CD4-positive, alpha-beta T cell treated with Interleukin-4 for 4 hours (primary cell): Measurements from ENCODE around the gene ZSWIM1.

ENCODE experiments used
- DNase-seq: peaks from one replicate; pipeline ENCODE4 v3.0.0-alpha.2; 2020

The ZSWIM1 gene

GRCh38 chr20:45933266-45934045, 52.4 kb downstream of the ZSWIM1 start:
- peak; percentile 65 for DNase-seq

- no peak for DNase-seq
These were observed 53.1 kb downstream of the ZSWIM1 start for GRCh38 chr20:45934046-45934585.
